NB4 (cell line): ENCODE measurements around the gene GALNT2.

Source experiments
- DNase-seq: peaks from one replicate; pipeline ENCODE4 v3.0.0; 2010; ENCODE audit warnings: low read depth
- H3K4me3 ChIP-seq: one replicate; pipeline ENCODE4 v1.5.1; 2011; ENCODE audit warnings: mild to moderate bottlenecking, low read depth, low read length, moderate library complexity
- MYC ChIP-seq: IDR thresholded peaks from 2 replicates; pipeline ENCODE4 v1.6.1; 2011; ENCODE audit warnings: low read depth, low read length
- POLR2A ChIP-seq: IDR thresholded peaks from 2 replicates; pipeline ENCODE4 v1.6.1; 2011; ENCODE audit warnings: mild to moderate bottlenecking; ENCODE audit not compliant: insufficient read length; ENCODE audit errors: extremely low read depth
- TF ChIP-seq, protein P1 (sequence below): IDR thresholded peaks from one replicate; pipeline ENCODE4 v1.5.1; 2012; ENCODE audit warnings: low read depth, low read length
- TF ChIP-seq, protein P2 (sequence below): IDR thresholded peaks from 2 replicates; pipeline ENCODE4 v1.6.1; 2011; ENCODE audit warnings: low read depth, low read length

The GALNT2 gene

GRCh38 chr1:230261928-230262650 lies 195.1 kb downstream of the GALNT2 start:
- no peak for TF ChIP-seq POLR2A
- TF ChIP-seq, protein P1, sequence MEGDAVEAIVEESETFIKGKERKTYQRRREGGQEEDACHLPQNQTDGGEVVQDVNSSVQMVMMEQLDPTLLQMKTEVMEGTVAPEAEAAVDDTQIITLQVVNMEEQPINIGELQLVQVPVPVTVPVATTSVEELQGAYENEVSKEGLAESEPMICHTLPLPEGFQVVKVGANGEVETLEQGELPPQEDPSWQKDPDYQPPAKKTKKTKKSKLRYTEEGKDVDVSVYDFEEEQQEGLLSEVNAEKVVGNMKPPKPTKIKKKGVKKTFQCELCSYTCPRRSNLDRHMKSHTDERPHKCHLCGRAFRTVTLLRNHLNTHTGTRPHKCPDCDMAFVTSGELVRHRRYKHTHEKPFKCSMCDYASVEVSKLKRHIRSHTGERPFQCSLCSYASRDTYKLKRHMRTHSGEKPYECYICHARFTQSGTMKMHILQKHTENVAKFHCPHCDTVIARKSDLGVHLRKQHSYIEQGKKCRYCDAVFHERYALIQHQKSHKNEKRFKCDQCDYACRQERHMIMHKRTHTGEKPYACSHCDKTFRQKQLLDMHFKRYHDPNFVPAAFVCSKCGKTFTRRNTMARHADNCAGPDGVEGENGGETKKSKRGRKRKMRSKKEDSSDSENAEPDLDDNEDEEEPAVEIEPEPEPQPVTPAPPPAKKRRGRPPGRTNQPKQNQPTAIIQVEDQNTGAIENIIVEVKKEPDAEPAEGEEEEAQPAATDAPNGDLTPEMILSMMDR: no peak
- TF ChIP-seq, protein P2, sequence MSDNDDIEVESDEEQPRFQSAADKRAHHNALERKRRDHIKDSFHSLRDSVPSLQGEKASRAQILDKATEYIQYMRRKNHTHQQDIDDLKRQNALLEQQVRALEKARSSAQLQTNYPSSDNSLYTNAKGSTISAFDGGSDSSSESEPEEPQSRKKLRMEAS: no peak
- DNase-seq: no peak
- no peak overlapping the region for H3K4me3 ChIP-seq

DNA sequence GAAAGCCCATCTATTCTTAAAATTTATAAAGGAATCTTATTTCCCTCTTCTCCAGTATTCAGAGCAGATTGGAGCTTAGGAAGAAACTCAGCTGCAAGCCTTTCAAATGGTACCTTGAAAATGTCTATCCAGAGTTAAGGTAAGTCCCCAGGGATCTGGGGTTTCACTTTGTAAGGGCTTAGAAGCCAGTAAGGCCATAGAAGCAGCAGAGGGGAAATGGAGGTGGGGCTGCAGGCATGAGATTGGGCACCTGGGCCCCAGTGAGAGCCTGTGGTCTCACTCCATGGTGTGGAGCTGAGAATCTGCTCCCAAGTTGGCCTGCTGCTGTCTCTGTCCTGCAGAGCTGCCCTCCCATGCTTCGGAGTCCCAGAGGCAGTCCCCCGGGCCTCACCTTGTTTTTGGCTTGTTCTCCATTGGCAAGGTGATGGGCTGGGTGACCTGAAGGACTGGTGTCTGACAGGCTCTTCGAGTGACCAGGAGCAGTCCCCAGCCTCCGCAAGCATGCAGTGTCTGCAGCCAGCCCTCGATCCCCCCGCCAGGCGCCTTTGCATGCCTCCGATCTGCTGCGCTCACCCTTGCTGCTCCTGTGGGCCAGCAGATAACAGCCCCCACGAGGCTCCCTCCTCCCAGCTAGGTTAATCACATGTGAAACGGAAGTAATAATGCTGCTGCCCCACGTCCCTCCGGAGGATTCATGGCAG lies 196.0 kb downstream of the GALNT2 start:
- DNase-seq: no peak
- H3K4me3 ChIP-seq: no peak overlapping the region
- TF ChIP-seq, protein P2: no peak
- TF ChIP-seq, protein P1: no peak
- TF ChIP-seq POLR2A (no peak), MYC (no peak)

DNA sequence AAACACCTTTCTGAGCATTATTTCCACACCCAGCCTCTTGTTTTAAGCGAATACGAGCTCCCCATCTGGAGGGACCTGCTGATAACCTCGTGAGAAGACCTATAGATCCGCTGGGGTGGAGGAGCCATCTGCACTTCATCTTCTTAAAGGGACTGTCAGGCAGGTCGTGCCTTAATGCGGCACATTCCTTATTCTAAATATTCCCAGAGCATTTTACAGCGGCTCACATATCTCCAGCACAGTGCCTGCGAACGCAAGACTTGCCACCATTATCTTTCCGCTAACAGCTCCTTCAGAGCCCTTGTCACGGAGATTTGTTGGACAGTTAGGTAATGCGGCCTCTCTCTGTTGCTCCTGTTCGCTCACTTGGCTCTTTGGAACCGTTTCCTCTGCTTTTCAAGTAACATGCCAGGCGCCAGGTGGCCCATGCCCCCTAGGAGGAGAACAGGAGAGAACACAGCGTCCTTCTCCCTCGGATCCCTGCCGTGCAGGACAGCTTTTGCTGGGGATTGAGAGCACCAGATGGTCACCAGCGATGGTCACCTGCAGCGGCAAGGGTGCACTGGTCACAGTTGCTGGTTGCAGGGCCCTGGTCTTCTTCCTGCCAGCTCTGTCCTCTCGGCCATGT lies 196.6 kb downstream of the GALNT2 start:
- DNase-seq: no peak
- H3K4me3 ChIP-seq: no peak overlapping the region
- TF ChIP-seq MYC: no peak
- TF ChIP-seq, protein P2: no peak
- no peak for TF ChIP-seq POLR2A
- TF ChIP-seq, protein P1: no peak

DNA sequence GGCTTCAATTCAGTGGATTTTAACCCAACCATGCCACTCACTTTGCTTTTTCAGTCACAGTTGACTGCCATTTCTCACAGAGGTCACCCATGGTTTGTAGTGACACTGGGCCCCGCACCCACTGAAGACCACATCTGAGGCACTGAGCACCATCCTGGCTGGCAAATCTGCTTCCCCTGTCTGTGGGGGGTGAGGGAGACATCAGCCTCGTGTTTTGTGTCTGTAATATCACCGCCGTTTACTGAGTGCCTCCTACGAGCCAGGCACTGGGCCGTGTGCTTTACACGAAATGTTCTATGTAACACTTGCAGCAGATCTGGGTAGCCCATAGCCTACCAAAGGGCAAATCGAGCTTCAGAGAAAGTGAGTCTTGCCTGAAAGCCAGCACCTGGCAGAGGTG lies 197.3 kb downstream of the GALNT2 start:
- no peak overlapping the region for H3K4me3 ChIP-seq
- DNase-seq: no peak
- TF ChIP-seq, protein P1: no peak
- TF ChIP-seq MYC (no peak), POLR2A (no peak)
- TF ChIP-seq, protein P2: no peak

GRCh38 chr1:230265200-230266115 lies 198.4 kb downstream of the GALNT2 start:
- no peak overlapping the region for H3K4me3 ChIP-seq
- DNase-seq: no peak
- TF ChIP-seq, protein P2: no peak
- TF ChIP-seq, protein P1: no peak
- TF ChIP-seq MYC: no peak
- no peak for TF ChIP-seq POLR2A
